Measurements from ENCODE around the gene FAM222A.

FAM222A gene

GRCh38 chr12:109740694-109741245, 27.1 kb downstream of the FAM222A start:
- TF ChIP-seq CTCF (IDR thresholded peaks at IDR 0.05; ENCODE audit: low read depth, low read length) = no peak
- H3K4me3 ChIP-seq (replicated peaks in 1 of 2; ENCODE audit: low read depth in 2 of 2, low read length in 2 of 2) = no peak overlapping the region
- no peak for DNase-seq (ENCODE audit: low read depth in 2 of 2)

- H3K4me3 ChIP-seq (replicated peaks in 1 of 2; ENCODE audit: low read depth in 2 of 2, low read length in 2 of 2) = no peak overlapping the region
- no peak for TF ChIP-seq CTCF (IDR thresholded peaks at IDR 0.05; ENCODE audit: low read depth, low read length)
- DNase-seq (ENCODE audit: low read depth in 2 of 2) = no peak
These were observed 27.8 kb downstream of the FAM222A start for GRCh38 chr12:109741286-109741969.

GRCh38 chr12:109741970-109742703, 28.5 kb downstream of the FAM222A start:
- H3K4me3 ChIP-seq (replicated peaks in 1 of 2; ENCODE audit: low read depth in 2 of 2, low read length in 2 of 2) = no peak overlapping the region
- TF ChIP-seq CTCF (IDR thresholded peaks at IDR 0.05; ENCODE audit: low read depth, low read length) = no peak
- DNase-seq (ENCODE audit: low read depth in 2 of 2) = no peak

- no peak for DNase-seq (ENCODE audit: low read depth in 2 of 2)
- no peak overlapping the region for H3K4me3 ChIP-seq (replicated peaks in 1 of 2; ENCODE audit: low read depth in 2 of 2, low read length in 2 of 2)
- no peak for TF ChIP-seq CTCF (IDR thresholded peaks at IDR 0.05; ENCODE audit: low read depth, low read length)
These were observed 29.7 kb downstream of the FAM222A start for GRCh38 chr12:109743076-109743910.

- no peak for DNase-seq (ENCODE audit: low read depth in 2 of 2)
- TF ChIP-seq CTCF (IDR thresholded peaks at IDR 0.05; ENCODE audit: low read depth, low read length) = no peak
- H3K4me3 ChIP-seq (replicated peaks in 1 of 2; ENCODE audit: low read depth in 2 of 2, low read length in 2 of 2) = no peak overlapping the region
These were observed 30.4 kb downstream of the FAM222A start for GRCh38 chr12:109744026-109744425.

All from cardiac fibroblast (primary cell).